ENCODE data around the gene RHBDD3.

Gene RHBDD3

GRCh38 chr22:29312218-29313125, 44.7 kb upstream of the RHBDD3 start:
- WGBS: 97% methylated on average over 25 of the region's 25 CpGs
- H4K91ac ChIP-seq (ENCODE audit: low read length): no peak overlapping the region

GRCh38 chr22:29311464-29312217, 43.9 kb upstream of the RHBDD3 start:
- Histone ChIP-seq H3K4me2 (ENCODE audit: low read length, poor library complexity, severe bottlenecking) (no peak overlapping the region), H3K4me3 (ENCODE audit: insufficient read depth in 1 of 2, low read depth in 1 of 2, low read length in 2 of 2) (peak overlapping the region in 1 of 2 experiments; percentile 61), H3K9me3 (ENCODE audit: control insufficient read depth, low read length) (no peaks in the 10 kb centered on the region), H3K18ac (ENCODE audit: low read depth in 1 of 2, low read length in 2 of 2) (peak overlapping the region in 1 of 2 experiments; percentile 69), H4K8ac (ENCODE audit: low read length) (no peak overlapping the region), H3K79me1 (replicated peaks; ENCODE audit: low read length, poor library complexity, severe bottlenecking) (peaks cover 23% of the 10 kb centered on the region), H2AFZ (ENCODE audit: low read depth, low read length) (no peak overlapping the region), H2BK15ac (ENCODE audit: low read depth, poor library complexity, severe bottlenecking) (peak overlapping the region; percentile 33), H2BK12ac (ENCODE audit: low read length in 2 of 2) (no peak overlapping the region), H2BK5ac (ENCODE audit: low read depth, low read length, poor library complexity, severe bottlenecking) (no peak overlapping the region), H3K27me3 (ENCODE audit: control insufficient read depth in 1 of 2, insufficient read depth in 1 of 2, low read length in 2 of 2) (peaks cover 25 to 37% of the 10 kb centered on the region in 2 experiments), H4K91ac (ENCODE audit: low read length) (no peak overlapping the region), H3K4me1 (ENCODE audit: control insufficient read depth, insufficient read depth, low read depth, low read length) (peaks cover 61% of the 10 kb centered on the region), H3K4ac (ENCODE audit: low read depth in 1 of 2, low read length in 2 of 2) (no peak overlapping the region), H3K36me3 (ENCODE audit: control insufficient read depth in 1 of 2, insufficient read depth in 2 of 2, low read depth in 1 of 2, low read length in 2 of 2) (peaks cover 4 to 43% of the 10 kb centered on the region in 2 experiments), H2AK5ac (ENCODE audit: low read length, severe bottlenecking) (no peak overlapping the region), H3K14ac (ENCODE audit: low read length in 2 of 2) (no peak overlapping the region), H2BK120ac (ENCODE audit: low read depth, low read length) (no peak overlapping the region), H3K9ac (ENCODE audit: low read length) (peak overlapping the region; percentile 89), H3K27ac (ENCODE audit: low read length, poor library complexity, severe bottlenecking) (no peak overlapping the region), H3K23ac (ENCODE audit: low read length in 2 of 2) (no peak overlapping the region)
- no peak for DNase-seq
- WGBS: 87% methylated on average over 50 of the region's 50 CpGs

More at GRCh38 chr22:29312218-29313125, 44.7 kb upstream of the RHBDD3 start:
- peaks cover 31 to 45% of the 10 kb centered on the region in 2 experiments for H3K27me3 ChIP-seq (ENCODE audit: control insufficient read depth in 1 of 2, insufficient read depth in 1 of 2, low read length in 2 of 2)
- H3K4me1 ChIP-seq (ENCODE audit: control insufficient read depth, insufficient read depth, low read depth, low read length): peaks cover 58% of the 10 kb centered on the region
- peaks cover 4 to 43% of the 10 kb centered on the region in 2 experiments for H3K36me3 ChIP-seq (ENCODE audit: control insufficient read depth in 1 of 2, insufficient read depth in 2 of 2, low read depth in 1 of 2, low read length in 2 of 2)
- H2BK15ac ChIP-seq (ENCODE audit: low read depth, poor library complexity, severe bottlenecking): no peak overlapping the region
- no peak overlapping the region for H3K27ac ChIP-seq (ENCODE audit: low read length, poor library complexity, severe bottlenecking)
- no peak overlapping the region for H3K23ac ChIP-seq (ENCODE audit: low read length in 2 of 2)
- no peak overlapping the region for H2BK120ac ChIP-seq (ENCODE audit: low read depth, low read length)
- no peak overlapping the region for H2AFZ ChIP-seq (ENCODE audit: low read depth, low read length)
- H3K79me1 ChIP-seq (replicated peaks; ENCODE audit: low read length, poor library complexity, severe bottlenecking): peaks cover 23% of the 10 kb centered on the region
- no peak overlapping the region for H3K18ac ChIP-seq (ENCODE audit: low read depth in 1 of 2, low read length in 2 of 2)
- H2AK5ac ChIP-seq (ENCODE audit: low read length, severe bottlenecking): no peak overlapping the region
- peak overlapping the region in 1 of 2 experiments; percentile 11 for H2BK12ac ChIP-seq (ENCODE audit: low read length in 2 of 2)
- H3K9me3 ChIP-seq (ENCODE audit: control insufficient read depth, low read length): no peaks in the 10 kb centered on the region
- no peak overlapping the region for H3K14ac ChIP-seq (ENCODE audit: low read length in 2 of 2)
- no peak overlapping the region for H3K4me2 ChIP-seq (ENCODE audit: low read length, poor library complexity, severe bottlenecking)
- H3K4ac ChIP-seq (ENCODE audit: low read depth in 1 of 2, low read length in 2 of 2): no peak overlapping the region
- DNase-seq: no peak
- no peak overlapping the region for H3K4me3 ChIP-seq (ENCODE audit: insufficient read depth in 1 of 2, low read depth in 1 of 2, low read length in 2 of 2)
- H4K8ac ChIP-seq (ENCODE audit: low read length): no peak overlapping the region
- no peak overlapping the region for H3K9ac ChIP-seq (ENCODE audit: low read length)
- H2BK5ac ChIP-seq (ENCODE audit: low read depth, low read length, poor library complexity, severe bottlenecking): no peak overlapping the region

GRCh38 chr22:29310863-29311339, 43.1 kb upstream of the RHBDD3 start:
- peaks cover 23% of the 10 kb centered on the region for H3K79me1 ChIP-seq (replicated peaks; ENCODE audit: low read length, poor library complexity, severe bottlenecking)
- H2BK120ac ChIP-seq (ENCODE audit: low read depth, low read length): no peak overlapping the region
- no peak overlapping the region for H2AK5ac ChIP-seq (ENCODE audit: low read length, severe bottlenecking)
- peak overlapping the region in 1 of 2 experiments; percentile 61 for H3K4me3 ChIP-seq (ENCODE audit: insufficient read depth in 1 of 2, low read depth in 1 of 2, low read length in 2 of 2)
- H3K23ac ChIP-seq (ENCODE audit: low read length in 2 of 2): no peak overlapping the region
- H3K4me1 ChIP-seq (ENCODE audit: control insufficient read depth, insufficient read depth, low read depth, low read length): peaks cover 62% of the 10 kb centered on the region
- H3K27me3 ChIP-seq (ENCODE audit: control insufficient read depth in 1 of 2, insufficient read depth in 1 of 2, low read length in 2 of 2): peaks cover 17 to 30% of the 10 kb centered on the region in 2 experiments
- peaks cover 4 to 43% of the 10 kb centered on the region in 2 experiments for H3K36me3 ChIP-seq (ENCODE audit: control insufficient read depth in 1 of 2, insufficient read depth in 2 of 2, low read depth in 1 of 2, low read length in 2 of 2)
- peak overlapping the region in 1 of 2 experiments; percentile 2 for H2BK12ac ChIP-seq (ENCODE audit: low read length in 2 of 2)
- H3K14ac ChIP-seq (ENCODE audit: low read length in 2 of 2): no peak overlapping the region
- peak; percentile 98 for DNase-seq
- no peak overlapping the region for H4K8ac ChIP-seq (ENCODE audit: low read length)
- peak overlapping the region; percentile 89 for H3K9ac ChIP-seq (ENCODE audit: low read length)
- H2BK15ac ChIP-seq (ENCODE audit: low read depth, poor library complexity, severe bottlenecking): no peak overlapping the region
- WGBS: 26% methylated on average over 18 of the region's 18 CpGs
- H3K27ac ChIP-seq (ENCODE audit: low read length, poor library complexity, severe bottlenecking): no peak overlapping the region
- no peak overlapping the region for H2AFZ ChIP-seq (ENCODE audit: low read depth, low read length)
- peak overlapping the region in 1 of 2 experiments; percentile 69 for H3K18ac ChIP-seq (ENCODE audit: low read depth in 1 of 2, low read length in 2 of 2)
- H3K4ac ChIP-seq (ENCODE audit: low read depth in 1 of 2, low read length in 2 of 2): no peak overlapping the region
- no peaks in the 10 kb centered on the region for H3K9me3 ChIP-seq (ENCODE audit: control insufficient read depth, low read length)
- no peak overlapping the region for H2BK5ac ChIP-seq (ENCODE audit: low read depth, low read length, poor library complexity, severe bottlenecking)
- H3K4me2 ChIP-seq (ENCODE audit: low read length, poor library complexity, severe bottlenecking): peak overlapping the region; percentile 34
- H4K91ac ChIP-seq (ENCODE audit: low read length): no peak overlapping the region
